22Rv1 (cell line): Measurements from ENCODE around the gene GORASP1.

Experiments used
- H3K27ac ChIP-seq: fragments of 450-650 bp; 2 replicates; pipeline ENCODE4 v1.5.1; 2017
- CTCF ChIP-seq: fragments of 450-650 bp; IDR thresholded peaks from 2 replicates; pipeline ENCODE4 v1.5.1; 2017; ENCODE audit warnings: mild to moderate bottlenecking
- ZFX ChIP-seq: fragments of 450-650 bp; IDR thresholded peaks from 2 replicates; pipeline ENCODE4 v1.6.1; 2017; ENCODE audit warnings: antibody characterized with exemption, borderline replicate concordance

The GORASP1 gene

GRCh38 chr3:39094851-39095677 is 12.4 kb downstream of the GORASP1 start:
- TF ChIP-seq ZFX (no peak), CTCF (no peak)

GRCh38 chr3:39090922-39091321 is 16.5 kb downstream of the GORASP1 start:
- TF ChIP-seq ZFX (no peak), CTCF (no peak)
- no peak overlapping the region for H3K27ac ChIP-seq

More at GRCh38 chr3:39094851-39095677, 12.4 kb downstream of the GORASP1 start:
- H3K27ac ChIP-seq = no peak overlapping the region

GRCh38 chr3:39088889-39089288 is 18.5 kb downstream of the GORASP1 start:
- no peak for TF ChIP-seq CTCF
- no peak for TF ChIP-seq ZFX
- H3K27ac ChIP-seq = no peak overlapping the region

GRCh38 chr3:39088456-39088855 is 19.0 kb downstream of the GORASP1 start:
- no peak overlapping the region for H3K27ac ChIP-seq
- TF ChIP-seq CTCF (no peak), ZFX (no peak)

- H3K27ac ChIP-seq = no peak overlapping the region
- TF ChIP-seq CTCF (no peak), ZFX (no peak)
Measured at GRCh38 chr3:39086144-39086543, 21.3 kb downstream of the GORASP1 start.

GRCh38 chr3:39082666-39083313 is 24.6 kb downstream of the GORASP1 start:
- no peak overlapping the region for H3K27ac ChIP-seq
- no peak for TF ChIP-seq ZFX
- no peak for TF ChIP-seq CTCF

GRCh38 chr3:39080026-39080425 is 27.4 kb downstream of the GORASP1 start:
- TF ChIP-seq ZFX (no peak), CTCF (no peak)

More at GRCh38 chr3:39080026-39080425, 27.4 kb downstream of the GORASP1 start:
- no peak overlapping the region for H3K27ac ChIP-seq
